ENCODE data around the gene TMEM196.
"Not testable (repeated sequence)": the region's sequence is repeated elsewhere in the genome, so short reads cannot be mapped to it uniquely, and the experiment has no call there.

Gene TMEM196

DNA sequence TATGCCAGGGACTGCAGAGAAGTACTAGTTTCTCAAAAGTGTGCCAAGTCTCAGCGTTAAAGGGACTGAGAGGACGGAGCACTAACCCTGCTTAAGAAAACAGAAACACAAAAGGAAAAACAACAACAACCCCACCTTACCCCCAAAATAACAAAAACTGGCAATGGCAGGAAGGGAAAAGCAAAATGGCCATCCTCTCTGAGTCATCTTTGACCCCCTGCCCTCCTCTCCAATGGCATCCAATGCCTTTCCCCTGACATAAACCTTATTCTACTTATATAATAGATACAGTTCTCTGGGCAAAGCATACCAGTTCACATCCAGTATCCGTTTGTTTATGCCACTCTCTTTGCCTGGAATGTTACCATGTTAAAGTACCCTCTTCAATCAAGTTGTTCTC lies 66.2 kb downstream of the TMEM196 start:
- no peak for ATAC-seq
- DNase-seq: no peak

DNA sequence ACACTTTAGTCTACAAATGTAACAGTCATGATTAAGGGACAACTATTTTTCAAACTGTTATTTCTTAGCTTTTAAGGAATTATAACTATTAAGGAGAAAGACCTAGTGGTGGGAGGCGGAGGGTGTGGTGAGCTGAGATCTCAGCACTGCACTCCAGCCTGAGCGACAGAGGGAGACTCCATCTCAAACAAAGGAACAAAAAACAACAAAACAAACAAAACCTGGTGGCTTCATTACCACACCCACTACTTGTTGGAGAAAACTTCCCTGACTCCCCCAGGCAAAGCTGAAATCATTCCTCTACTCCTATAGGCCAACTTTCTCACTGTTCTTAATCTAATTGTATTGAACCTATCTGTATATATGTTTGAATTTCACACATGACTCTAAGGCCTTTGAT lies 67.8 kb downstream of the TMEM196 start:
- DNase-seq (no peak), ATAC-seq (no peak)

DNA sequence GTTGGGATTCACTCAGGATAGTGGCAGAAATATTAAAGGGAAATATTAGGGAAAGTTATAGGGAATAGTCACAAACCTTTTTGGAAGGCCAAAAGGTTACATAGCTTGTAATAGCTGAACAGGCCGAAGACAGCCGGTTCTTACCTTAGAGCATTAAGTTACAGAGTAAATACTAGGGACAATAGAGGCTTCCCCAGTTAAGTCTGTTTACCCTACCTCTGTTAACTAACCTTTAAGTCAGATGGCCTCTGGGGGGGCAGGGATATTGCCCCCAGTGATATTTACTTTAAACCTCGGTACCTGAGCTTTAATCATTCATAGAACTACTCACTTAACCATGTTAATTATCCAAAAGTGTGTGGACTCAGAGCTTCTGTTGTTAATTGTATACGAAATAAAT lies 71.9 kb downstream of the TMEM196 start:
- no peak for ATAC-seq
- DNase-seq: no peak

DNA sequence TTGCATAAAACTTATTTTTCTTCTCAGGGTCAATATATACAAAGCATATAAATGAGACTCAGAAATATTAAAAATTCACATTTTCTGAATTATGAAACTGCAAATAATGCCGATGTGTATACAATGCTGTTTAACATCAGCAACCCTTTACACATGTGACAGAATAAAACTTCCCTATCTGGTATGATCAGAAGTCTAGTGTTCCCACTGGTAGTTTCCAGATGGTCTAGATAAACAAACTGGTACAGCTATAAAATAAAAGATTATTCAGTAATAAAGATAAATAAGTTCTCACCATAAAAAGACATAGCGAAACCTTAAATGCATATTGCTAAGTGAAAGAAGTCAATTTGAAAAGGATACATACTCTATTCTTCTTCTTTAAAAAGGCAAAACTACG lies 72.5 kb downstream of the TMEM196 start:
- DNase-seq (no peak), ATAC-seq (no peak)

DNA sequence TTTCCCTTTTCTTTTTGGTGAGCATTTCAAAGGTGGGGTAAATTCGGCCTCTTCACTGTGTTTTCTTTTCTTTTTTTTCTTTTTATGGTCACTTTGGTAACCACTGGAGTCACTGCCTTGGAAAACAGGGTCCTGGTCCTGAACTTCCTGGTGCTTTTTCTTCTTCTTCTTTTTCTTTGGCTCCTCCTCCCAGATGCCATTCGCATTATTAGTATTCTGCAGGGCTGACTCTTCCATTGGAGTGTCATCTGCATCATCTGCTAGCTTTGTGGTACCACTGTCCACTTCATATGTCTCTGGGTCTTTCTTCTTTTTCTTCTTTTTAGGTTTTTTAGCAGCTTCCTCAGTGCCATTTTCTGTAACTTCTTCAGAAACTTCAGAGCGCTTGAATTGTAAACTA lies 75.1 kb downstream of the TMEM196 start:
- no peak for DNase-seq

DNA sequence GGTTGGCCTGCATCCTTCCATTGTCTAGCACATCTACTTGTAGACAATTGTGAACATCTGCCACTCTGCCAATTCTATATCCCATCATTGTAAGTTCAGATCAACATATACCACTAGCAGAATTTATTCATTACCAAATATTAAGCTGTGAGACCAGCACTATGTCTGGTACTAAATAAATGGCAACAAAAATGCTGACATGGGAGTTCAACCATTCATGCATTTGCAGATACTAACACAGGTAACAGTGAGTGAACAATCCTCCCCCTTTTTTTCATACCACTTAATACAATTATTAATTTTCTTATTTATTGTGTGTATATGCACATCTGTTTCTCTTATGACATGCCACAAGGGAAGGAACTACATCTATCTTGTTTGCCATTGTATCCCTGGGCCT lies 76.5 kb downstream of the TMEM196 start:
- DNase-seq (no peak), ATAC-seq (no peak)

More for the DNA sequence above, 75.1 kb downstream of the TMEM196 start:
- ATAC-seq: no peak

DNA sequence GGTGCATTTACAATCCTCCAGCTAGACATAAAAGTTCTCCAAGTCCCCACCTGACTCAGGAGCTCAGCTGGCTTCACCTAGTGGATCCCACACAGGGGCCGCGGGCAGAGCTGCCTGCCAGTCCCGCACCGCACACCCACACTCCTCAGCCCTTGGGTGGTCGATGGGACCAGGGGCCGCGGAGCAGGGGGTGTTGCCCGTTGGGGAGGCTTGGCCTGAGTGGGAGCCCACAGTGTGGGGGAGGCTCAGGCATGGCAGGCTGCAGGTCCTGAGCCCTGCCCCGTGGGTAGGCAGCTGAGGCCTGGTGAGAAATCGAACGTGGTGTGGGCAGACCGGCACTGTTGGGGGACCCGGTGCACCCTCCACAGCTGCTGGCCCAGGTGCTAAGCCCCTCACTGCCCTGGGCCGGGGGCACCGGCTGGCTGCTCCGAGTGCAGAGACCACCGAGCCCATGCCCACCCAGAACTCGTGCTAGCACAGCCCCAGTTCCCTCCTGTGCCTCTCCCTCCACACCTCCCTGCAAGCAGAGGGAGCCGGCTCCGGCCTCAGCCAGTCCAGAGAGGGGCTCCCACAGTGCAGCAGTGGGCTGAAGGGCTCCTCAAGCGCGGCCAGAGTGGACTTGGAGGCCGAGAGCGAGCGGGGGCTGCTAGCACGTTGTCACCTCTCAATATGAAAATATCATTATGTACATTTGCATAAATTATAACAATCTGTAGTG lies 81.1 kb downstream of the TMEM196 start:
- ATAC-seq: no peak
- DNase-seq: no peak

DNA sequence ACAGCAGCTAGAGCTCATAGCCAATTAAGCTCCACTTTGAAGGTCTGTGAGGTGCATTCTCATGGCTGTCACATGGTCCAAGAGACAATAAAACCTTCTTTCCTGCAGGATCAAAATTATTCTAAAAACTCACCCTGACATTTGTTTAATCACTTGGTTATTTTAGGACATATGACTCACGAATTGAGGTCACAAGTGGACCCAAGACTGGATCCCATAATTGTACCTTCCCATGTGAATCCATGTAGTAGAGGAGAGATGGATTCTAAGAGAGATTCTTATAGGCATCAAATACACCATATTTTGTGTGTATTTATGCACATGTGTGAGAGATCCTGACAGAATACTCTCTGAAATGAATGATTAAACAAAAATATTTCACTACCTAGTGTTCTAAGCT lies 82.7 kb downstream of the TMEM196 start:
- no peak for DNase-seq
- ATAC-seq: no peak

DNA sequence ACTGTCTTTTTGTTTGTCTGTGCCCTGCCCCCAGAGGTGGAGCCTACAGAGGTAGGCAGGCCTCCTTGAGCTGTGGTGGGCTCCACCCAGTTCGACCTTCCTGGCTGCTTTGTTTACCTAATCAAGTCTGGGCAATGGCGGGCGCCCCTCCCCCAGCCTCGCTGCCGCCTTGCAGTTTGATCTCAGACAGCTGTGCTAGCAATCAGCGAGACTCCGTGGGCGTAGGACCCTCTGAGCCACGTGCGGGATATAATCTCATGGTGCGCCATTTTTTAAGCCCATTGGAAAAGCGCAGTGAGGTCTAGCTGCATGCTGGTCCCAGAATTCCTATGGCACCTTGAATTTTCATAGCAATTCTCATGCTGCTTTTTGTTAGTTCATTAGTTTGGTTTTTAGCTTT lies 84.3 kb downstream of the TMEM196 start:
- not testable (repeated sequence) for DNase-seq, ATAC-seq

DNA sequence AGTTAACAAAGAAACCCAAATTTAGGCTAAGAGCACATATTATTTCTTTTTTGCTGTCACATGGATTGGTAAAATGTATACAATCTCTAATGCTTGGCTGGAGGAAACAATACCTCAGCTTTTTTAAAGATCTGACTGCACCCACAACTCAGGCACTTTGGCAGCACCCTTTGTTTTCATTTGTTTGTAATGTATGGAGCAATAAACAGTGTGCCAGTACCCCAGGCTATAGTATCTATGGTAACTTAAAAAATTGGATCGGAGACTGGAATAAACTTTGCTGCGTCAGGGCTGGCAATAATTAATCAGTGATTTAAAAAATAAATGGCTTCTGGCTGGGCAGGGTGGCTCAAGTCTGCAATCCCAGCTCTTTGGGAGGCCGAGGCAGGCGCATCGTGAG lies 91.8 kb downstream of the TMEM196 start:
- ATAC-seq: no peak
- DNase-seq: no peak

DNA sequence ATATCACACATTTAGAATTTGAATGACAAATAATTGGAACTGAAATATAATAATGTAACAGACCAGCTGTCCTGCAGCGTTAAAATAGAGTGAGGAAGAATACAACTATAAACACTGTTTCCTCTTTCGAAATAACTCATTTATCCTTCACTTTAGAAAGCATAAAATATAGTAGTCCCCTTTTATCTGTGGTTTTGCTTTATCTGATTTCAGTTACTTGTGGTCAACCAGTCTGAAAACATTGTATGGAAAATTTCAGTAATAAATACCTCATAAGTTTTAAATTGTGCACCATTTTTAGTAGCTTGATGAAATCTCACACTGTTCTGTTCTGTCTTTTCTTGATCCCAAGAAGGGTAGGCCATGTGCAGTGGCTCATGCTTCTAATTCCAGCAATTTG lies 96.2 kb downstream of the TMEM196 start:
- peak; percentile 49 for ATAC-seq
- DNase-seq: no peak

DNA sequence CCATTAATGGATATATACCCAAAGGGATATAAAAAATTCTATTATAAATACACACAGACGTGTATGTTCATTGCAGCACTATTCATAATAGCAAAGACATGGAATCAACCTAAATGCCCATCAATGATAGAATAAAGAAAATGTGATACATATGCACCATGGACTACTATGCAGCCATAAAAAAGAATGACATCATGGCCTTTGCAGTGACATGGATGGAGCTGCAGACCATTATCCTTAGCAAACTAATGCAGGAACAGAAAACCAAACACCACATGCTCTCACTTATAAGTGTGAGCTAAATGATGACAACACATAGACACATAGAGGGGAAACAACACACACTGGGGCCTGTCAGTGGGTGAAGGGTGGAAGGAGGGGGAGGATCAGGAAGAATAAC lies 97.6 kb downstream of the TMEM196 start:
- no peak for ATAC-seq
- DNase-seq: no peak

DNA sequence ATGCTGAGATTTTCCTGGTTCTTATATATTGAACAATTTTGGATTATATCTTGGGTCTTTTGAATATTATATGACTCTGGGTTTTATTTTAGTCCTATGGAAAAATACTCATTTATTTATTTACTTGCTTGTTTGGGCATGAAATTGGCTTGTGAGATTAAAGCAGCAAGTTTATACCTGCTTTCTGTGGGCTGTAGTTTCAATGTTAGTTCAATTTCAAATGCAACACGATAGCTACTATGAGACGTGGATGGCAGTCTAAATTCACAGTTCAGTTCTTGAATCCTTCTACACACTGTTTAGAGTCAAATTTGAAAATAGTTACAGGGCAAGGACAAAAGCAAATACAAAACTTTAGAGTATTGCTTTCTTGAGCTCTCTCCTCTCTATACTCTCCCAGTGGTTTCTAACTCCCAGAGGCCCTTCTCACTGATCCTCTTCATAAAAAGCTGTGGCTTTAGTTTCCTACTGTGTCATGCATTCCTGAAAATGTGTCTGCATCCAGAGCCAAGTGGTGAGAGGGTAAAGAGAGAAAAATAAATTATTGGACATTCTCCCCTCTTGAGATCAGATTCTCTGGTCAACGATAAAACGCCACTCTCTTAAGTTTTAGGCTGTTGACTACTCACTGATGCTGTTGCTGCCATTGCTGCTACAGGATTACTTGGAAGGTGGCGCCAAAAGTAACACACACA lies 99.0 kb downstream of the TMEM196 start:
- ATAC-seq: no peak
- DNase-seq: no peak

DNA sequence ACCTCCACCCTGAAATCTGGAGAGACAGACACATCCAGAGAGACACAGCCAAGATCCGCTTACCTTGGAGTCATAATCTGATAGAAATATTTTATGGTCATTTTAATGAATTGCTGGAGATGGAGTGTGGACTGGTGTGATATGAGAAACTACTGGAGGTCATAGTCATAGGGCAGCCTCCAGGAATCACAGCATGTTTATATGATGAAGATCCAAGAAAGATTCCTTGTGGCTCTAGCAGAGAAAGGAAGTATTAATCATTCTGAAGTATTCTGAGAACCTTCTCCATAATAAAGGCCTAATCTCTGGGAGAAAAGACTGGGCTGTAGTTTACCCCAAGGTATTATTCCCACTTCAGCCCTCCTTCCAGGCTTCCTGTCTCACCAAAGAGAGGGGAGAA lies 102.6 kb downstream of the TMEM196 start:
- DNase-seq: no peak
- ATAC-seq: no peak
